GM19035 (cell line): Measurements from ENCODE around the gene LRRN4CL.

Experiments
- ATAC-seq: cut with Tn5 transposase; IDR thresholded peaks from one replicate; pipeline ENCODE4 v1.9.1; 2021; ENCODE audit not compliant: unreplicated experiment

LRRN4CL gene

GRCh38 chr11:62648185-62648966, 41.0 kb downstream of the LRRN4CL start:
- no peak for ATAC-seq

GRCh38 chr11:62647609-62648005, 41.7 kb downstream of the LRRN4CL start:
- ATAC-seq: no peak

GRCh38 chr11:62646825-62647608, 42.3 kb downstream of the LRRN4CL start:
- no peak for ATAC-seq

DNA sequence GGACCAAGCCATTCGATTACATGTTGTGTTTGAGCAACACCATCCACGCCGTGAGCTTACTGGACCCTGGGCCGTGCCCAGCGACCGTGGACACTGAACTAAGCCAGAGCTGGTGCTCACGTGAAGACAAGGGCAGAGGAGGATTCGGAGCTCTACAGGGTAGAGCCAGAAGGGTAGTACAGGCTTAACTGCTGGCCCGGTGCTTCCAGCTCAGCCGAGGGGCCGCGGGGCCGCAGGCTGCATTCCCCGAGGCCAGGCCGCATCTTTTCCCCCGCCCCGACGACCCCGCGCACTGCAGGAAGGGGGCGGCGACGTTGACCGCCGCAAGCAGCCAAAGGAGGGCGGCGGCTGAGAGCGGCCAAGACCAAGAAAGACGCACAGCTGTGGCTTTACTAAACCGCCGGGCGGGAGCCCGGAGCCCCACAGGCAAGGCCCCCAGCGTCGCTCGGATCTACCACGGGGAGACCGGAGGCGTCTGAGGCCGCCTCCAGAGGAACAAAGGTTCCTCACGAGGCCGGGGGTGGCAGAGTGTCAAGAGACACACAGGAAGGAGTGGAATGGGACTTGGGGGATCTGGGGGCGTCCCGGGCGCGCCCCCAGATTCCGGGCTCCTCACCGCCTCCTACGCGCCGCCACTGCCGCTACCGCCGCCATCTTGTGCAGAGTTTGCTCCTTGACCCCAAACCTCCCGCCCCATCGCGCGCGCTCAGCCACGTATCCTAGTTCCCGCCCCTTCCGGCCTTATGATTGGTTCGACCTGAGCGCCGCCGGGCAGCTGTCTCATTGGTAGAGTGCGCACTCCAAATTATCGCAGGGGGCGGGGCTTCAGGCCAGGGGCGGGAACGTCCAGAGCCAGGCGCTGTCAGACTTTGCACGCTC, 43.1 kb downstream of the LRRN4CL start, which contains the start of gene GANAB:
Gene GANAB, minus strand, starts transcription at position 668 of the 879 bp plus-strand sequence. Its CDS starts 14 bp downstream, at position 654.
- ATAC-seq: peak; percentile 97

- no peak for ATAC-seq
Measured at GRCh38 chr11:62645671-62645945, 43.7 kb downstream of the LRRN4CL start.

DNA sequence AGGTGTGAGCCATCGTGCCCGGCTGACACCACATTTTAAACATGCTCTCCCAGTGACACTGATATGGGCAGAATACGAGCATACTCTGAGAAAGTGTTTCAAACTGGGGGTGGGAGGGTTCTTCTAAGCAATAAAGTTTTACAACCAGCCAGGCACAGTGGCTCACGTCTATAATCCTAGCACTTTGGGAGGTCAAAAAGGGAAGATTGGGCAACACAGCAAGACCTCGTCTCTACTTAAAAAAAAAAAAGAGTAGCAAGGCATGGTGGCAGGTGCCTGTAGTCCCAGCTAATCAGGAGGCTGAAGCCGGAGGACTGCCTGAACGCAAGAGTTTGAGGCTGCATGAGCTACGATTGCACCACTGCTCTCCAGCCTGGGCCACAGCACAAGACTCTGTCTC, 45.1 kb downstream of the LRRN4CL start:
- no peak for ATAC-seq
